Thymus (tissue), 11 donors: ENCODE data around the gene SUSD5. TPM values are rescaled to one million over a fixed set of nuclear protein-coding genes. Genes with fewer than 3 reads are reported as not detected.

Source experiments
- DNase-seq, 9 donors: peaks; one replicate each; pipeline ENCODE4 v3.0.0-alpha.2; 2013; ENCODE audit warnings: low spot score in 9 of 9, low read depth in 6 of 9, missing footprints in 1 of 9
- H3K27ac ChIP-seq, 2 donors: one replicate each; pipeline ENCODE4 v1.5.1; 2013; ENCODE audit warnings: control low read depth in 1 of 2, low read depth in 1 of 2, low read length in 1 of 2, mild to moderate bottlenecking in 1 of 2, moderate library complexity in 1 of 2
- H3K27me3 ChIP-seq, 2 donors: one replicate each; pipeline ENCODE4 v1.5.1; 2013; ENCODE audit warnings: low read length in 1 of 2; ENCODE audit not compliant: control insufficient read depth in 2 of 2, insufficient read depth in 1 of 2
- H3K36me3 ChIP-seq, 2 donors: one replicate each; pipeline ENCODE4 v1.5.1; 2013; ENCODE audit warnings: low read length in 1 of 2, mild to moderate bottlenecking in 1 of 2, moderate library complexity in 1 of 2; ENCODE audit not compliant: control insufficient read depth in 2 of 2, insufficient read depth in 2 of 2
- H3K4me1 ChIP-seq, 2 donors: one replicate each; pipeline ENCODE4 v1.5.1; 2013; ENCODE audit warnings: low read length in 2 of 2; ENCODE audit not compliant: control insufficient read depth in 2 of 2, insufficient read depth in 2 of 2
- H3K4me3 ChIP-seq, 2 donors: one replicate each; pipeline ENCODE4 v1.5.1; 2013; ENCODE audit warnings: low read length in 2 of 2, control low read depth in 1 of 2, mild to moderate bottlenecking in 1 of 2
- H3K9me3 ChIP-seq, 2 donors: one replicate each; pipeline ENCODE4 v1.5.1; 2013; ENCODE audit warnings: low read length in 1 of 2, mild to moderate bottlenecking in 1 of 2; ENCODE audit not compliant: control insufficient read depth in 2 of 2, insufficient read depth in 1 of 2
- WGBS: extraction: QIAGEN DNeasy Blood & Tissue Kit; methylation state at CpG from one replicate; pipeline ENCODE4 v1.1.7; 2013; 5-methylcytosine and 5-hydroxymethylcytosine counted together
- polyA plus RNA-seq: library from polyadenylated mRNA; stranded (reverse); fragments of 200-250 nt; gene quantifications from one replicate; pipeline ENCODE4 v1.2.3, GENCODE V29; 2013
- total RNA-seq: library from RNA; stranded (reverse); fragments of 120-200 nt; gene quantifications from one replicate; pipeline ENCODE4 v1.2.4, GENCODE V29; 2013
- donor health status: healthy.

SUSD5 gene
- total and polyA plus RNA-seq, 2 donors = 0.14 to 2.5 TPM

GRCh38 chr3:33233884-33234283, 15.3 kb upstream of the SUSD5 start:
- Histone ChIP-seq H3K27me3 (peaks cover 0 to 2% of the 10 kb centered on the region in 2 donors), H3K27ac (no peak overlapping the region)
- 94% methylated on average over 1 of the region's 1 CpG for WGBS

GRCh38 chr3:33231756-33232465, 13.3 kb upstream of the SUSD5 start:
- Histone ChIP-seq H3K9me3 (no peaks in the 10 kb centered on the region), H3K4me1 (no peaks in the 10 kb centered on the region), H3K4me3 (no peak overlapping the region), H3K36me3 (no peaks in the 10 kb centered on the region), H3K27ac (no peak overlapping the region), H3K27me3 (peaks cover 0 to 2% of the 10 kb centered on the region in 2 donors)
- WGBS = 69% methylated on average over 5 of the region's 5 CpGs
- no peak for DNase-seq

More at GRCh38 chr3:33233884-33234283, 15.3 kb upstream of the SUSD5 start:
- Histone ChIP-seq H3K4me3 (no peak overlapping the region), H3K36me3 (no peaks in the 10 kb centered on the region), H3K9me3 (no peaks in the 10 kb centered on the region), H3K4me1 (no peaks in the 10 kb centered on the region)
- DNase-seq = no peak

GRCh38 chr3:33229947-33230346, 11.3 kb upstream of the SUSD5 start:
- WGBS = 75% methylated on average over 5 of the region's 5 CpGs
- DNase-seq = no peak
- no peak overlapping the region for H3K27ac ChIP-seq

GRCh38 chr3:33229066-33229465, 10.5 kb upstream of the SUSD5 start:
- H3K4me3 ChIP-seq = no peak overlapping the region
- no peaks in the 10 kb centered on the region for H3K4me1 ChIP-seq
- peaks cover 0 to 2% of the 10 kb centered on the region in 2 donors for H3K27me3 ChIP-seq
- H3K9me3 ChIP-seq = no peaks in the 10 kb centered on the region
- H3K27ac ChIP-seq = no peak overlapping the region
- no peak for DNase-seq
- WGBS = 85% methylated on average over 3 of the region's 3 CpGs
- no peaks in the 10 kb centered on the region for H3K36me3 ChIP-seq

More at GRCh38 chr3:33229947-33230346, 11.3 kb upstream of the SUSD5 start:
- H3K4me1 ChIP-seq = no peaks in the 10 kb centered on the region
- H3K27me3 ChIP-seq = peaks cover 0 to 2% of the 10 kb centered on the region in 2 donors
- H3K36me3 ChIP-seq = no peaks in the 10 kb centered on the region
- no peak overlapping the region for H3K4me3 ChIP-seq
- no peaks in the 10 kb centered on the region for H3K9me3 ChIP-seq

- no peaks in the 10 kb centered on the region for H3K9me3 ChIP-seq
- no peak overlapping the region for H3K4me3 ChIP-seq
- no peaks in the 10 kb centered on the region for H3K4me1 ChIP-seq
- WGBS = 90% methylated on average over 3 of the region's 3 CpGs
- peaks cover 37 to 45% of the 10 kb centered on the region in 2 donors for H3K27me3 ChIP-seq
- no peaks in the 10 kb centered on the region for H3K36me3 ChIP-seq
- no peak overlapping the region for H3K27ac ChIP-seq
- DNase-seq = no peak
Observed at GRCh38 chr3:33221241-33221640, 2.6 kb upstream of the SUSD5 start.

- Histone ChIP-seq H3K9me3 (no peaks in the 10 kb centered on the region), H3K36me3 (no peaks in the 10 kb centered on the region), H3K27ac (no peak overlapping the region), H3K4me3 (no peak overlapping the region), H3K27me3 (peaks cover 38 to 53% of the 10 kb centered on the region in 2 donors), H3K4me1 (no peaks in the 10 kb centered on the region)
- 11% methylated on average over 15 of the region's 15 CpGs for WGBS
- no peak for DNase-seq
Observed at GRCh38 chr3:33219175-33219487, 521 bp upstream of the SUSD5 start.

GRCh38 chr3:33217866-33218445, 654 bp downstream of the SUSD5 start:
- DNase-seq = no peak
- Histone ChIP-seq H3K36me3 (no peaks in the 10 kb centered on the region), H3K9me3 (no peaks in the 10 kb centered on the region), H3K4me1 (no peaks in the 10 kb centered on the region), H3K27ac (no peak overlapping the region), H3K4me3 (no peak overlapping the region), H3K27me3 (peaks cover 38 to 55% of the 10 kb centered on the region in 2 donors)
- WGBS = 5% methylated on average over 19 of the region's 19 CpGs

GRCh38 chr3:33215739-33216138, 2.9 kb downstream of the SUSD5 start:
- no peaks in the 10 kb centered on the region for H3K9me3 ChIP-seq
- H3K27me3 ChIP-seq = peaks cover 35 to 56% of the 10 kb centered on the region in 2 donors
- no peaks in the 10 kb centered on the region for H3K4me1 ChIP-seq
- no peak overlapping the region for H3K4me3 ChIP-seq
- 97% methylated on average over 3 of the region's 3 CpGs for WGBS
- no peak overlapping the region for H3K27ac ChIP-seq
- DNase-seq = no peak
- H3K36me3 ChIP-seq = no peaks in the 10 kb centered on the region

GRCh38 chr3:33212406-33212805, 6.2 kb downstream of the SUSD5 start:
- Histone ChIP-seq H3K4me1 (no peaks in the 10 kb centered on the region), H3K9me3 (no peaks in the 10 kb centered on the region), H3K36me3 (no peaks in the 10 kb centered on the region), H3K27ac (no peak overlapping the region), H3K4me3 (no peak overlapping the region), H3K27me3 (peaks cover 8 to 24% of the 10 kb centered on the region in 2 donors)
- DNase-seq = no peak
- WGBS = 82% methylated on average over 3 of the region's 3 CpGs
